NCI-H1417 (cell line): ENCODE measurements around the gene GBP3.
"Not testable (repeated sequence)": the region's sequence is repeated elsewhere in the genome, so short reads cannot be mapped to it uniquely, and the experiment has no call there.

Source experiments
- DNase-seq, 3 experiments: peaks; one replicate each; lab custom pipeline; 2025; lab: John Stamatoyannopoulos, UW

GBP3 gene

GRCh38 chr1:89040315-89040626 is 17.6 kb upstream of the GBP3 start:
- DNase-seq: no peak

DNA sequence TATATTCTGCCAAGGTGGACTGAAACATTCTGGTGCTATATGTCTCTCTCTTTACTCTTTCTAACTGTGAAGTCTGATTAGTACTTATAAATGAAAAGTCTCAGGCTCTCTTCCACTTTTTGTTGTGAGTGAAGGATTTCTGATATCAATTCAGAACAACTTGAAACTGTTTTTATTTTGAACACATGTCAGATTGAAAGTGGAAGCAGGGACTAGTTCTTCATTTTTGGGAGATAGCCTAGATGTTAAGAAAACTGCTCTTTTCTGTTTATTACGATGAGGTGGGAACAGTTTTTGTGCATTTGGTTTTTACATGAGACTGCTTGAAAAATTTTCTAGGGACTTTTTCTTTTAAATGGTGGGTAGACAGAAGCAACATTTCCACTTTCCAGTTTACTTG is 14.5 kb upstream of the GBP3 start:
- DNase-seq: no peak

DNA sequence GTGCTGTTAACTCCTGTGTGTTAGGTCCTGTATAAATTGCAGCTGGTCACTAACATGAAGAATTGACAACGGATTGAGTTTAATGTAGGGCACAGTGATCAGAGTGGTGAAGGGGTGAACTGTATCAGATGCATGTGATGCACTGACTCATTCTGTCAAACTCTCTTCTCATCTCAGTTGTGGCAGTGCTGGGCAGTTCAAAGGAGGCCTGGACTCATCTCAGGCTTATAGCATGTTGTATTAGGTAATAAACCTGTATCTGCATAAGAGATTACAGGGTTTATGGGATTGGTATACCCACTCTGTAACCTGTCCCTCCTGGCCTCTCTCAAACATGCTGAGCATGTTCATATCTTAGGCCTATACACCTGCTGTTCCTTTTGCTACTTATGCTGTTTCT is 12.4 kb upstream of the GBP3 start:
- no peak for DNase-seq

- DNase-seq: not testable (repeated sequence)
Observed at GRCh38 chr1:89034004-89034403, 11.3 kb upstream of the GBP3 start.

- not testable (repeated sequence) for DNase-seq
Observed at GRCh38 chr1:89029051-89029450, 6.4 kb upstream of the GBP3 start.

- DNase-seq: no peak
Observed at GRCh38 chr1:89025928-89026327, 3.3 kb upstream of the GBP3 start.

DNA sequence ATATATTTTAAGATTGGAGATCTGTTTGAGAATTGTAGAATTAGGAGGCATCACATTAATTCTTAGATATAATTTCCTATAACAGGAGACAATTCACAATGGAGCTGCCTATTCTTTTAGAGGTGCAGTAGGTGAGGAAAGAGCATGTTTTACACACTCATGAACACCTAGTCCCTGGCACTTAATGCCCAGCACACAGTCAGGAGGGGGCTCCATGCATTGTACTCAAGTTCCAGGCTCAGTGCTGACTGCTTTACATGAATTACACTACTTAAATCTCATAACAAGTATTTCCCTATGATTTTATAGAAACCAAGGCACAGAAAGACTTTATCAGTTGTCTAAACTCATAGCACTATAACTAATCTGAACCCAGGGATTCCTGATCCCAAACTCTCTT is 360 bp upstream of the GBP3 start:
- no peak for DNase-seq

DNA sequence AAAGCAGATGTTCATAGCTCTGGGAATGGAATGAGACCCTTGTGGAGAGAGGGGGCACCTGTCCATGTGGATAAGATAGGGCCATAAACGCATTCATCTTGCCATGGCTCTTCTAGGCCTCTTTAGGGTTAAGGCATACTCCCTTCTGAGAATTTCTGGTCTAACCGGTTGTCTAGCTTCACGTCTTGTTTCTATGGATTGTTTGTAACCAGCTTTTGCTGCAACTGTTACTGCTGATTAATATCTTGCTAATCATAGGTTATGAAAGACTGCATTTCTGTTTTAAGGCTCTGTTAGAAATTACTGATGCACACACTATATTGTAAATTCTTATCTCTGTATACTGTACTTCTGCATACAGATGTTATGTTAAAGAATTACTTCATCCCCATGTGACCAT is 4.3 kb downstream of the GBP3 start:
- peak in 2 of 3 experiments; percentile 24 to 40 for DNase-seq

GRCh38 chr1:89008511-89008910 is 14.2 kb downstream of the GBP3 start:
- DNase-seq: no peak

- DNase-seq: no peak
Observed at GRCh38 chr1:89005286-89006151, 17.1 kb downstream of the GBP3 start.

- not testable (repeated sequence) for DNase-seq
Observed at GRCh38 chr1:89002176-89002575, 20.5 kb downstream of the GBP3 start.

DNA sequence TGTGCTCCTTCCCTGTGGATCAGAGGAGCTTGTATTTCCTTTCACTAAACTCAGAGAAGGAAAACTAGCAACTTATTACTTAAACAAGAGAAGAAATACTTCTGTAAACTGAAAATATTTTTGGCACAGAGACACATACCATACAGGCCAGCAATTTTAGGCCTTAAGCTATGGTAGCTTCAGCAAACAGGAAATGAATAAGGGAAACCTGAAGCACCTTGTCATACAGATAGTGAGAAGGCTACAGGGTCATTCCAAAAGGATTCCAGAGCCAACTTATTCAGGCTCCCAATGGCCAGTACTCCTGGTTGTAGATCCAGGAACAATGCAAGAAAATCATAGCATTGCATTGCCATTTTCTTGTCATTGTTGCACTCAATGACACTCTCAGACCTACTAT is 21.2 kb downstream of the GBP3 start:
- no peak for DNase-seq

DNA sequence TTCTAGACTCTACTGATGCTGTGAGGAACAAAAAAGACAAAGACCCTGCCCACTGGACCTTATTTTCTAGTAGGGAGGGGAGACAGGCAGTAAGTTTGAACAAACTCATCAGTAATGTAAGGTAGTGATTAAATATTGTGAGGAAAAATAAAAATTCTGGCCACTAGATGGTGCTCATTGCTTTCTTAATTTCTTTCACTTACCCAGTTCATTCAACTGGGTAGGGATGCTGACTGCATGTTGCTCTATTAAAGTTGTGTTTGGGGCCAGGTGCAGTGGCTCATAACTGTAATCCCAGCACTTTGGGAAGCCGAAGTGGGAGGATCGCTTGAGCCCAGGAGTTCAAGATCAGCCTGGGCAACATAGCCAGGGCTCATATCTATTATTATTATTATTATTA is 23.9 kb downstream of the GBP3 start:
- peak; percentile 48 to 88 (median 87) for DNase-seq

GRCh38 chr1:88990426-88990825 is 32.2 kb downstream of the GBP3 start:
- no peak for DNase-seq

GRCh38 chr1:88985692-88986091 is 37.0 kb downstream of the GBP3 start:
- no peak for DNase-seq

DNA sequence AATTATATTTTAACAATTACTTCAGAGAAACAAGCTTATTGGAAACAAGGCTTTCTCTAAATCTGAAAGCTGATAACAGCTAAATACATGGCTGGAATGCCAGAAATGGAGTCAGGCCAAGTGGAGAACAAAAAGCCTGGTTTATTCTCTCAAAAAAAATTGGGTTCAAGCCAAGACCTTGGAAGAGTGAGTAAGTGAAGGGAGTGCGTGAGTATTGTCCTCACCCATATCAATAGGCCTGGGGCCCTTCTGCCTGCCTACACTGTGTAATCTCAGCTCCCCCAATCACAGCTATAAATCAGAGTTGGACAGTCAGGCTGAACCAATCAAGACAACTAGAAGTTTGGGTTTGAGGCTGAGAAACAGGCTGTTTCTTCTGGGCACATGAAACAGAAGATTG is 37.6 kb downstream of the GBP3 start:
- DNase-seq: peak in 1 of 3 experiments; percentile 41

DNA sequence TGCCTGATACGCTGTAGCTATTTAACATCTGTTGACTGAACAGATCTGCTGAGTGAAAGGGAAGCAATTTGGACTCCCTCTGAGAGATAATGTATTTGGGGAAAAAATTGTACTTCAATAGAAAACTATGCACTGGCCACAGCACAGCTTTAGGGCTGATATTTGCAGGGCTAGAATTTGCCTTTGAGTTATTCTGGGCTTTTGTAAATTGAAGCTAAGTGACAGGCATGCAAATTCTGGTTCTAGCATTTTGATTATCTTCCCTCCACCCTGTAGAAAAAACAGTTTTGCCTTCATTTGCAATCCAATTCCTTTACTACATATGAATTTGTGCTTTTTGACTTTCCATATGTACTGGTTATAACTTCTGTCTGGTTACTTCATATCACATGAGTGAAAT is 38.1 kb downstream of the GBP3 start:
- no peak for DNase-seq

DNA sequence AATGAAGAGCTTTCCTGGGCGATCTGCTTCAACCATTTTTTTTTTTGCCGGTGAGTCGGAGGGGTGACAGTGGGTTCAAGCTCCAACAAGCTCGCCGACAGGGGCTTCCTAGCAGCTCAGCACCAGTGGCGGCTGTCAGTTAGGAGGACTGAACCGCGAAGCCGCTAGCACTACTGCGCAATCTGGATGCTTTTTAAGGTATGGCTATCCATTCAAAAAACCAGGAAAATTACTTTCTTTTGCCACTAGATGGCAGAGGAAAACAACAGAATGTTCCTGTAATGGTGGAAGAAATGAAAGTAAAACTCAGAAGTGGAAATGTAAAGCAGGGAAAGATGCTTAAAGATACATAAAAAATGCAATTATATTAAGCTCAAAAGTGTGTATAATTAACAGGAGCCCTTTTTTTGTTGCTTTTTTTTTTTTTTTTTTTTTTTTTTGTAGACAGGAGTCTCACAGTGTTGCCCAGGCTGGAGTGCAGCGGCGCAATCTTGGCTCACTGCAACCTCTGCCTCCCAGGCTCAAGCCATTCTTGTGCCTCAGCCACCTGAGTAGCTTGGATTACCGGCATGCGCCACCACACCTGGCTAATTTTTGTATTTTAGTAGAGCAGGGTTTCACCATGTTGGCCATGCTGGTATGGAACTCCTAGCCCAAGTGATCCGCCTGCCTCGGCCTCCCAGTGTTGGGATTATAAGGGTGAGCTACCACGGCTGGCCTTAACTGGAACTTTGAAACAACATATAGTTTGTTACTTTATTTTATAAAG is 38.7 kb downstream of the GBP3 start:
- DNase-seq: peak in 2 of 3 experiments; percentile 58

- DNase-seq: no peak
Observed at GRCh38 chr1:88982055-88982454, 40.6 kb downstream of the GBP3 start.

DNA sequence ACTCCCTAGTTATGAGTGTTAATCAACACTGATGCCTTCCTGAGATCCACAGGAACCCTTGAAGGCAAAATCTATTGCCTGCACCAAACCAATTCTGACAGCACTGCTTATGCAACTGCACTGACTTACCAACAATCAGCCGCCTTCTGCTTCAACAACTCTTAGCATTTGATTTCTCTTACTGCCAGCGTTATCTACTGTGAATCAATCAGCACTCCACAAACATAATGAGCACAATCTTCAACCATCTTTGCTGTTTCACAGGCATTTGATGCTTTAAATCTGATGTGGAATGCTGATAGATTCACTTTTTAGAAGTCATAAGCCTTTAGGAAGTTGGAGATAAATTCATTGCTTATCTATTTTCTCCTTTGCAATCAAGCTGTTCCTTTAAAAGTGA is 41.2 kb downstream of the GBP3 start:
- not testable (repeated sequence) for DNase-seq

GRCh38 chr1:88980870-88981269 is 41.8 kb downstream of the GBP3 start:
- no peak for DNase-seq

- DNase-seq: no peak
Observed at GRCh38 chr1:88979749-88980116, 42.9 kb downstream of the GBP3 start.

DNA sequence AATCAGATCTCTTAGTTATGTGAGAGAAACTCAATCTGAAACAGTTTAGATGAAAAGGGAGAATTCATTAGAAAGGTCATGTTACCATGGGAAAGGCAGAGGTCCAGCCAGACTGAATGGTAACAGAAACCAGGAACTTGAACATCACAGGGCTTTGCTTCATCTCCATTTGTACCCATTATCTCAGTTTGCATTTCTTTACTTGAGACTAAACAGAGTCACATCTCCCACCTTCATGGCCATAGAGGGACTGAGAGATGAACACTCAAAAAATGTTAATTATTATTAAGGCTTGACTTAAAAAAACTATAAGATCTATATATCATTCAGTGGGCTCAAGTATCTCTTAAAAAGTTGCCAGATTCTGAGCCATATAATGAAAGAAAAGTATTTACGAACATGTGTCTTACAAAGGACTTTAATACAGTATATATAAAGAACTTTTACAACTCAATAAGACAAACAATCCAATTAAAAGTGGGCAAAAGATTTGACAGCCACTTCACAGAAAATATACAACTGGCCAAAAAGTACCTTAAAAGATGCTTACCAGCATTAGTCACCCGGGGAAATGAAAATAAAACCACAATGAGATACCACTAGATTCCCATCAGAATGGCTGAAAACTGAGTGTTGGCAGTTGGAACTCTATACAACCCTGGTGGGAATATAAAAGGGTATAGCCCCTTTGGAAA is 43.5 kb downstream of the GBP3 start:
- DNase-seq: no peak
